Measurements from ENCODE around the gene SH3GL2.

Gene SH3GL2

GRCh38 chr9:17648516-17648915, 69.7 kb downstream of the SH3GL2 start:
- DNase-seq (ENCODE audit: low read depth) = no peak
- TF ChIP-seq, protein P1, sequence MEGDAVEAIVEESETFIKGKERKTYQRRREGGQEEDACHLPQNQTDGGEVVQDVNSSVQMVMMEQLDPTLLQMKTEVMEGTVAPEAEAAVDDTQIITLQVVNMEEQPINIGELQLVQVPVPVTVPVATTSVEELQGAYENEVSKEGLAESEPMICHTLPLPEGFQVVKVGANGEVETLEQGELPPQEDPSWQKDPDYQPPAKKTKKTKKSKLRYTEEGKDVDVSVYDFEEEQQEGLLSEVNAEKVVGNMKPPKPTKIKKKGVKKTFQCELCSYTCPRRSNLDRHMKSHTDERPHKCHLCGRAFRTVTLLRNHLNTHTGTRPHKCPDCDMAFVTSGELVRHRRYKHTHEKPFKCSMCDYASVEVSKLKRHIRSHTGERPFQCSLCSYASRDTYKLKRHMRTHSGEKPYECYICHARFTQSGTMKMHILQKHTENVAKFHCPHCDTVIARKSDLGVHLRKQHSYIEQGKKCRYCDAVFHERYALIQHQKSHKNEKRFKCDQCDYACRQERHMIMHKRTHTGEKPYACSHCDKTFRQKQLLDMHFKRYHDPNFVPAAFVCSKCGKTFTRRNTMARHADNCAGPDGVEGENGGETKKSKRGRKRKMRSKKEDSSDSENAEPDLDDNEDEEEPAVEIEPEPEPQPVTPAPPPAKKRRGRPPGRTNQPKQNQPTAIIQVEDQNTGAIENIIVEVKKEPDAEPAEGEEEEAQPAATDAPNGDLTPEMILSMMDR (IDR thresholded peaks at IDR 0.05; ENCODE audit: insufficient read depth, low read depth, low read length, missing control alignments) = no peak

GRCh38 chr9:17651725-17652124, 72.9 kb downstream of the SH3GL2 start:
- no peak for DNase-seq (ENCODE audit: low read depth)
- TF ChIP-seq, protein P1 (IDR thresholded peaks at IDR 0.05; ENCODE audit: insufficient read depth, low read depth, low read length, missing control alignments) = no peak
- H3K4me3 ChIP-seq (ENCODE audit: low read depth, low read length) = no peak overlapping the region

More at GRCh38 chr9:17648516-17648915, 69.7 kb downstream of the SH3GL2 start:
- no peak overlapping the region for H3K4me3 ChIP-seq (ENCODE audit: low read depth, low read length)

GRCh38 chr9:17653947-17654465, 75.1 kb downstream of the SH3GL2 start:
- DNase-seq (ENCODE audit: low read depth) = no peak
- H3K4me3 ChIP-seq (ENCODE audit: low read depth, low read length) = no peak overlapping the region
- TF ChIP-seq, protein P1 (IDR thresholded peaks at IDR 0.05; ENCODE audit: insufficient read depth, low read depth, low read length, missing control alignments) = no peak

- DNase-seq (ENCODE audit: low read depth) = no peak
- TF ChIP-seq, protein P1 (IDR thresholded peaks at IDR 0.05; ENCODE audit: insufficient read depth, low read depth, low read length, missing control alignments) = no peak
- no peak overlapping the region for H3K4me3 ChIP-seq (ENCODE audit: low read depth, low read length)
Observed at GRCh38 chr9:17656889-17657288, 78.0 kb downstream of the SH3GL2 start.

DNA sequence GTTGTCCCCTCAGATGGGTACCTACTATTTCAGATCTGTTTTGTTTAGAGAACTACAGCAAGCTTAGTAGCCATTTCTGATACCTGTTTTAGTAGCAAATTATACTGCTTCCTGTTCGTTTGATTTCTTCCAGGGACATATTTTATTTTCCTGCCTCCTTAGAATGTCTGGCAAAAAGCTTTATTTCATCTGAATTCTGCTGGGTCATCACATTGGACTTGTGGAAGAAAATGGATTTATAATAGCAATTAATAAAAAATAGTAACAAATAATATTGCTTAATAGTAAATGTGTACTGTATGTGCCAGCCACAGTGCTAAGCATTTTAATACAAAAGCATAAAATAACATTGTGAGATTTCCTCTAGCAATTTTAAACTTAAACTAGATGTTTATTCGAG, 79.4 kb downstream of the SH3GL2 start:
- H3K4me3 ChIP-seq (ENCODE audit: low read depth, low read length) = no peak overlapping the region
- TF ChIP-seq, protein P1 (IDR thresholded peaks at IDR 0.05; ENCODE audit: insufficient read depth, low read depth, low read length, missing control alignments) = no peak
- DNase-seq (ENCODE audit: low read depth) = no peak

DNA sequence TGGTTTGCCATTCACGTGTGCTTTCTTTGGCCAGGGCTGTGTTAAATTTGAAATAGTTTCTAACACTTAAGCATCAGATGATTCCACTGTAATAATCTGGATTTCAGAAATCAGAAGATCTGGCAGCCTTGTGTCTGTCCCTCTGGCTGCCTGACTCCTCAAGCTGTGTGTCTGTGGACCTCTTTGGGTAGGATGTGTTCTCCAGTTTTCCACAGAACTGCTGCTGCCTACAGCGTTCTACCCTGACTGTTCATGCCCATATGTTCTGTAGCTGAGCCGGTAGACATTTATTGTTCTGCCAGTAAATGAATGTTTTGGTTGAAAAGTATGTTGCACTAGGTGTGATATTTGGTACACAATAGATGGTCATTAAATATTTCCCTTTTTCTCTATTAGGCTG, 81.3 kb downstream of the SH3GL2 start:
- no peak for DNase-seq (ENCODE audit: low read depth)
- H3K4me3 ChIP-seq (ENCODE audit: low read depth, low read length) = no peak overlapping the region
- TF ChIP-seq, protein P1 (IDR thresholded peaks at IDR 0.05; ENCODE audit: insufficient read depth, low read depth, low read length, missing control alignments) = no peak

GRCh38 chr9:17665450-17665849, 86.6 kb downstream of the SH3GL2 start:
- TF ChIP-seq, protein P1 (IDR thresholded peaks at IDR 0.05; ENCODE audit: insufficient read depth, low read depth, low read length, missing control alignments) = no peak
- H3K4me3 ChIP-seq (ENCODE audit: low read depth, low read length) = no peak overlapping the region
- DNase-seq (ENCODE audit: low read depth) = no peak

Measured in GM12865 (cell line).